SK-N-SH (cell line): Measurements from ENCODE around the gene CIITA. TPM values are rescaled to one million over a fixed set of nuclear protein-coding genes. Genes with fewer than 3 reads are reported as not detected.

ENCODE experiments used
- CTCF ChIA-PET: fragments of 300-600, 350-600 bp; formaldehyde crosslinking; extraction: SDS; loops from one replicate; lab custom pipeline; 2021; lab: Yijun Ruan, JAX
- POLR2A ChIA-PET: fragments of 350-600 bp; sonication (Branson Sonifier 250); formaldehyde crosslinking; extraction: SDS; loops from one replicate; lab custom pipeline; 2020; ENCODE audit warnings: antibody characterized with exemption, inconsistent platforms; lab: Yijun Ruan, JAX
- DNase-seq: peaks from one replicate; pipeline ENCODE4 v3.0.0; 2012
- H2AFZ ChIP-seq: fragments of 200-600 bp; sonication (generic); 2 replicates; pipeline ENCODE4 v1.8.1; 2016; ENCODE audit warnings: antibody characterized with exemption, mild to moderate bottlenecking, low read depth
- H3F3A ChIP-seq: fragments of 200-600 bp; sonication (generic); replicated peaks from 2 replicates; pipeline ENCODE3; 2016; ENCODE audit warnings: antibody characterized with exemption, mild to moderate bottlenecking; ENCODE audit not compliant: insufficient read depth
- H3K27ac ChIP-seq, 2 experiments: fragments of 200-500 bp in 1 of 2; fragments of 200-600 bp in 1 of 2; sonication (Bioruptor generic) in 1 of 2; sonication (generic), shearing (Covaris generic) in 1 of 2; 2 replicates each; pipeline versions ENCODE4 v1.5.1 to v1.6.1; 2014 to 2016; ENCODE audit warnings: low read depth in 2 of 2, inconsistent platforms in 1 of 2, low read length in 1 of 2, mild to moderate bottlenecking in 1 of 2, mixed read lengths in 1 of 2
- H3K27me3 ChIP-seq: fragments of 200-600 bp; sonication (generic), shearing (Covaris generic); 2 replicates; pipeline ENCODE4 v1.6.1; 2016; ENCODE audit warnings: mixed run types; ENCODE audit not compliant: insufficient read depth
- H3K36me3 ChIP-seq, 2 experiments: fragments of 200-500 bp in 1 of 2; fragments of 200-600 bp in 1 of 2; sonication (Bioruptor generic) in 1 of 2; sonication (generic) in 1 of 2; replicated peaks in 1 of 2; 2 replicates each; pipeline versions ENCODE3 to v1.5.1; 2014 to 2016; ENCODE audit warnings: low read length in 1 of 2, mild to moderate bottlenecking in 1 of 2; ENCODE audit not compliant: insufficient read depth in 2 of 2, control insufficient read depth in 1 of 2
- H3K4me1 ChIP-seq, 2 experiments: fragments of 200-500 bp in 1 of 2; fragments of 200-600 bp in 1 of 2; sonication (Bioruptor generic) in 1 of 2; sonication (generic), shearing (Covaris generic) in 1 of 2; 2 replicates each; pipeline versions ENCODE4 v1.5.1 to v1.6.1; 2014 to 2016; ENCODE audit warnings: low read depth in 1 of 2, low read length in 1 of 2, mixed run types in 1 of 2; ENCODE audit not compliant: insufficient read depth in 2 of 2, control insufficient read depth in 1 of 2
- H3K4me2 ChIP-seq: fragments of 200-600 bp; sonication (generic), shearing (Covaris generic); 2 replicates; pipeline ENCODE4 v1.6.1; 2017; ENCODE audit warnings: mixed run types
- H3K4me3 ChIP-seq, 2 experiments: fragments of 200-500 bp in 1 of 2; fragments of 200-600 bp in 1 of 2; sonication (Bioruptor generic) in 1 of 2; sonication (generic), shearing (Covaris generic) in 1 of 2; 2 replicates each; pipeline versions ENCODE4 v1.5.1 to v1.8.1; 2014 to 2016; ENCODE audit warnings: low read depth in 2 of 2, inconsistent platforms in 1 of 2, low read length in 1 of 2, mild to moderate bottlenecking in 1 of 2, mixed read lengths in 1 of 2, moderate library complexity in 1 of 2
- H3K79me2 ChIP-seq: fragments of 200-600 bp; sonication (generic); 2 replicates; pipeline ENCODE4 v1.8.1; 2017; ENCODE audit warnings: mild to moderate bottlenecking; ENCODE audit not compliant: insufficient read depth
- H3K9ac ChIP-seq: fragments of 200-600 bp; sonication (generic); 2 replicates; pipeline ENCODE4 v1.6.1; 2017; ENCODE audit warnings: mixed run types
- H3K9me2 ChIP-seq: fragments of 200-600 bp; sonication (generic); 2 replicates; pipeline ENCODE4 v1.6.1; 2017; ENCODE audit warnings: mixed run types
- H3K9me3 ChIP-seq: fragments of 200-600 bp; sonication (generic); 2 replicates; pipeline ENCODE4 v1.6.1; 2017; ENCODE audit warnings: mixed run types, mild to moderate bottlenecking, moderate library complexity
- H4K20me1 ChIP-seq: fragments of 200-600 bp; sonication (generic); 2 replicates; pipeline ENCODE4 v1.6.1; 2017; ENCODE audit warnings: mild to moderate bottlenecking, mixed run types; ENCODE audit not compliant: insufficient read depth
- EZH2phosphoT487 ChIP-seq: fragments of 200-600 bp; sonication (generic); IDR thresholded peaks from 2 replicates; pipeline ENCODE4 v1.6.1; 2017; ENCODE audit warnings: low read depth, mixed run types, mild to moderate bottlenecking, antibody characterized with exemption, moderate library complexity, borderline replicate concordance
- GABPA ChIP-seq: IDR thresholded peaks from 2 replicates; pipeline ENCODE4 v1.4.0; 2012; ENCODE audit warnings: low read depth, mild to moderate bottlenecking
- MXI1 ChIP-seq: IDR thresholded peaks from 2 replicates; pipeline ENCODE4 v1.6.1; 2012; ENCODE audit warnings: mild to moderate bottlenecking, low read depth, low read length, improper control_type of control experiment
- RAD21 ChIP-seq: IDR thresholded peaks from 2 replicates; pipeline ENCODE4 v1.6.1; 2012; ENCODE audit warnings: mild to moderate bottlenecking, low read length
- REST ChIP-seq: IDR thresholded peaks from 2 replicates; pipeline ENCODE4 v1.6.1; 2012; ENCODE audit warnings: mild to moderate bottlenecking, low read depth, low read length, moderate library complexity
- RXRA ChIP-seq: IDR thresholded peaks from 2 replicates; pipeline ENCODE4 v1.4.0; 2012; ENCODE audit warnings: low read depth, mild to moderate bottlenecking, borderline replicate concordance
- TCF12 ChIP-seq: IDR thresholded peaks from 2 replicates; pipeline ENCODE4 v1.4.0; 2012
- USF1 ChIP-seq: IDR thresholded peaks from 2 replicates; pipeline ENCODE4 v1.4.0; 2012; ENCODE audit warnings: low read depth, borderline replicate concordance
- USF2 ChIP-seq: fragments of 150-350 bp; IDR thresholded peaks from 2 replicates; pipeline ENCODE4 v1.6.1; 2017; ENCODE audit warnings: antibody characterized with exemption, low read length, low read depth, borderline replicate concordance
- WGBS: methylation state at CpG from one replicate; pipeline ENCODE4 v1.1.6; 2017; ENCODE audit warnings: low lambda C conversion rate; 5-methylcytosine and 5-hydroxymethylcytosine counted together
- polyA plus RNA-seq, 3 experiments: library from polyadenylated mRNA; depleted of rRNA; stranded (reverse); fragments of >200 nt; gene quantifications; 2 replicates each; pipeline ENCODE4 v1.2.3, GENCODE V29; 2012

CIITA gene
- polyA plus RNA-seq, 1 of the 3 experiments (the other 2 are of a cell fraction): 0.23 TPM

GRCh38 chr16:10870137-10870776, 6.7 kb upstream of the CIITA start:
- CTCF ChIA-PET: no interaction called here

DNA sequence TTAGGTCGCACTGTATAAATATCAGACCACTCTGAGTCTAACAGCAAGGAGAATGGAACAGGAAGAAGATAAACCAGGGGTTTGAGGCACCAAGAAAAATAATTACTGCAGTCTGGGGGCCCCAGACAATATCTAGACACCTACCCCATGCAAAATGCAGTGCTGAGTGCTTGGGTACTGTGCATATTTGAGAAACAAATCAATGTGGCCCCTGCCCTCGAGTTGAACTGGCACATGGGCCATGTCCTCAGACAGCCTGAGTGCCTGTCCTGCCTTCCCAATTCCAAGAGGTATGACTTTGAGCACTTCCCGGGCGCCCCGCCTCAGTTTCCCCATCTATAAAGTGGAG, 6.2 kb upstream of the CIITA start:
- ChIA-PET CTCF (no interaction called here), POLR2A (no interaction called here)
- Histone ChIP-seq H3K4me2 (peak overlapping the region; percentile 20; the same call in 1 of the 2 replicates), H2AFZ (peak overlapping the region; percentile 12), H3K27ac (peak overlapping the region in 1 of 2 experiments; percentile 43; a peak in 1 of 4 replicates), H3K4me3 (no peak overlapping the region), H3F3A (no peaks in the 10 kb centered on the region), H4K20me1 (no peaks in the 10 kb centered on the region), H3K27me3 (peaks cover 5% of the 10 kb centered on the region; the same call in 1 of the 2 replicates), H3K9me3 (no peaks in the 10 kb centered on the region), H3K79me2 (no peaks in the 10 kb centered on the region), H3K9ac (no peak overlapping the region), H3K9me2 (no peaks in the 10 kb centered on the region), H3K4me1 (peaks cover 0 to 15% of the 10 kb centered on the region in 2 experiments; a peak in 2 of 4 replicates), H3K36me3 (no peaks in the 10 kb centered on the region)
- no peak for DNase-seq
- WGBS: 30% methylated on average over 5 of the region's 5 CpGs
- TF ChIP-seq USF2 (no peak), RXRA (no peak), EZH2phosphoT487 (no peak), RAD21 (no peak), GABPA (no peak), USF1 (no peak), MXI1 (no peak)

More at GRCh38 chr16:10870137-10870776, 6.7 kb upstream of the CIITA start:
- Histone ChIP-seq H3K36me3 (no peaks in the 10 kb centered on the region), H3K27me3 (peaks cover 5% of the 10 kb centered on the region; the same call in 1 of the 2 replicates), H3K4me2 (no peak overlapping the region), H4K20me1 (no peaks in the 10 kb centered on the region), H2AFZ (peak overlapping the region; percentile 44; the same call in 1 of the 2 replicates), H3F3A (no peaks in the 10 kb centered on the region), H3K9ac (no peak overlapping the region), H3K79me2 (no peaks in the 10 kb centered on the region), H3K9me3 (no peaks in the 10 kb centered on the region), H3K27ac (no peak overlapping the region), H3K9me2 (no peaks in the 10 kb centered on the region), H3K4me1 (peaks cover 0 to 15% of the 10 kb centered on the region in 2 experiments; a peak in 2 of 4 replicates), H3K4me3 (no peak overlapping the region)
- no peak for DNase-seq
- WGBS: 89% methylated on average over 4 of the region's 5 CpGs
- TF ChIP-seq USF1: peak; percentile 51; the same call in 1 of the 2 replicates
- TF ChIP-seq RXRA: no peak
- 0 out of 2 replicates have a peak, but pooled peaks have one; percentile 60 for TF ChIP-seq REST
- no peak for TF ChIP-seq TCF12
- POLR2A ChIA-PET: no interaction called here
